Stimulated activated CD8-positive, alpha-beta memory T cell treated with anti-CD3 and anti-CD28 coated beads, Interleukin-7, amount 100 ng/mL, for 48 hours (primary cell): ENCODE results near the gene COA7.
A peak's percentile ranks its signal among the peaks of the same experiment; 100 is the strongest.
"Not testable (repeated sequence)": the region's sequence is repeated elsewhere in the genome, so short reads cannot be mapped to it uniquely, and the experiment has no call there.

Experiments
- DNase-seq, 2 donors: peaks; one replicate each; pipeline ENCODE4 v3.0.0-alpha.2; 2020; ENCODE audit warnings: low read depth in 1 of 2; ENCODE audit errors: extremely low read depth in 1 of 2

The COA7 gene

DNA sequence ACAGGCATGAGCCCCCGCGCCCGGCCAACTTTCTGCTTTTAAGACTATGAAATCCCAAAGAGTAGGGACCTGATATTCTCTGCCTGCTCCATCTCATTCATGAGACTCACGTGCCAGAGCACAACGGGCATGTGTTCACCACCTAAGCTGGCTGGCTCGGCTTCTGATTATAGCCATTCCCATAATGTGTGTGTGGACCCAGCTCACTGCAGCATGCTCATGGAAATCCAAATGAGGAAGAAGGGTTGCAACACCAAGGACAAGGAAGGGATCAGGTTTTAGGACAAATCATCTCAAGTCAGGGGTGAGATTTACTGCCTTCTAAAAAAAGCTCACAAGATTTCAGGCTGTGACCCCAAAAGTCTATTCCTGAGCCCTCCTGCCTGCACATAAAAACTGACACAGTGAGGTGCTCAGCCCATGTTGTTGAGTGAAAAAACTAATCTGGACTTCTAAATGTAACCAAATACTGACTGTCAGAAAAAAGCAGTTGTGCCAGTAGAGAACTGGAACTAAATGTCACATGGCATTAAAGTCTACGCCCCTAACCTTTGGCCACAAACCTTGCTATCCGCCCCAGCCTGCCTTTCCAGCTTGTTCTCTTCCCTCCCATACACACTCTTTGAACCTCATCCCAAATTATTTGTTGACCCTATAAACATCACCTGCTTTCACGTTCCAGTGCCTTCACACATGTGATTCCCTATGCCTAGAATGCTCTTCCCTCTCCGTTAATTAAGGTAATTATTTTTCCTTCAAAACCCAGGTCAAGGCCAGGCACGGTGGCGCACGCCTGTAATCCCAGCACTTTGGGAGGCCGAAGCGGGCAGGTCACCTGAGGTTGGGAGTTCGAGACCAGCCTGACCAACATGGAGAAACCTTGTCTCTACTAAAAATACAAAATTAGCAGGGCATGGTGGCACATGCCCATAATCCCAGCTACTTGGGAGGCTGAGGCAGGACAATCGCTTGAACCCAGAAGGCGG is 9.1 kb upstream of the COA7 start:
- no peak for DNase-seq

DNA sequence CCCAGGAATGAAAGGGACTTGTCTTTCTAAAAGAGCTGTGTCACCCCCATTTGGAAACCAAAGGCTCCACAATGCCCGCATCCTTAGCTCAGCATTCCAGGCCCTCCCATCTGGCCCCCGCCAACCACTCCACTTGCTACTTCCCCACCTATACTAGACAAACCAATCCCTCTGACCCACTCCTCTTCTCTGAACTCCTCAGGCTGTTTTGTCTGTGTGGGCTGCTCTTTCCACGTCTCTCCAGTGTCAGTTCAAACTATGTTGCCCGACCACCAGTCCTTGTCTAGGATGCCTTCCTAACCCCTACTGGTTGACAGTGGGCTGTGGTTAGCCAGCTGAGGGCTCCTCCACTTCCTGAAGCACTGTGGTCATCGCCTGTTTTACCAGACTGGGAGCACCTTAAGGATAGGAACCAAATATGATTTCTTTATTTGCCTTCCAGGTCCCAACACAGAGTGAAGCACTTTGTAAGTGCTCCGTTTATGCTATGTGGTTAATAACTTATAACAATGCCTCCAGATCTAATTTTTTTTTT is 8.1 kb upstream of the COA7 start:
- DNase-seq: no peak

DNA sequence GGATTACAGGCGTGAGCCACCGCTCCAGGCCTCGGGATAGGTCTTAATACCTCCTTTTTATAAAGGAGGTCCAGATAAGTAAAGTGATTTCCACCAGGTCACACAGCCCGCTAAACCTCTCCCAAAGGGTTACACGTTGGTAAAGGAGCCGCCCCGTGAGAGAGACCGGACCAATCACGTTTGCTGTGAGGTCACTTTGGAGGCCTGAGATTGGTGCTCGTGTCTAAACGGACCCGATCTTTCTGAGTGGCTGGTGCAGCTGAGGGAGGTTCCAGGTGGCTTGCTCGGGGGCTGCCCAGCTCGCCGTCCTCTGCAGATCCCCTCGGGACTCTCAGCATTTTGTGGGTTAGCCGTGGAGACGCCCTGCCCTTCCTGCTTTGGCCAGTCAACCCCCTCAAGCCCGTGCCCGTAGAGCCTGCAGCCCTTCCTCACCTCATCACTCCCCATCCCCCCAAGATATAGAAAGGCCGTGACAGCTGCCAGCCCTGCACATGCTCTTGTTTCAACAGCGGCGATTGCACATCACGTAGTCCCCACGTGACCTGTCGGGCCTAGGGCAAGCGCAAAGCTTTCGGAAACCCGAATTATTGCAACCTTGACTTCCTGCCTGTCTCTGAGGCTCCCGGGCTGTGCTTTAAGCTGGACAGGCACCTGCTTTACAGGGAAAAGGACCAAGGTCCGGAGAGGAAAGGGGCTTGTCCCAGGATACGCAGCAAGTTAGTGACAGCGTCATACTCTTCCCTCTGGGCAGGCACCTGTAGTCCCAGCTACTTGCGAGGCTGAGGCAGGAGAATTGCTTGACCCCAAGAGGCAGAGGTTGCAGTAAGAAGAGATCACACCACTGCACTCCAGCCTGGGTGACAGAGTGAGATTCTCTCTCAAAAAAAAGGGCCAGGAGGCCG is 5.0 kb upstream of the COA7 start:
- peak; percentile 59 to 87 for DNase-seq

DNA sequence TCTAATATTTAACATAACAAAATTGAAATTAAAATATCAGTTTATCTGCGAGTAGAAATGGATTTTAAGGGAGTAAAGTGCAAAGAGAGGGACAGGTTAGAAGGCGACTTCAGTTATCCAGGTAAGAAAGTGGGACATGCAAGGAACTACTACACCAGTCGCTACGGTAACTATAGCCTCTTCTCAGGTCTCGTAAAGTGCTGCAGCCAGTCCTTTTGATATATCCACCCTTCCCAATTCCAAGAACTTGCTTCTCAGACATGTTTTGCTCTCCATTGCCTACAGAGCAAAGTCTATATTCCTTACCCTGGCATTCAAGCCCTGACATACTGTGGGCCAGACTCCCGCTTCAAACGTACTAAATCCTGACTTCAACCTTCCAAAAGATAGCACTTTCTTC is 2.5 kb downstream of the COA7 start:
- DNase-seq: no peak

- DNase-seq: no peak
Measured at GRCh38 chr1:52693843-52694242, 4.3 kb downstream of the COA7 start.

DNA sequence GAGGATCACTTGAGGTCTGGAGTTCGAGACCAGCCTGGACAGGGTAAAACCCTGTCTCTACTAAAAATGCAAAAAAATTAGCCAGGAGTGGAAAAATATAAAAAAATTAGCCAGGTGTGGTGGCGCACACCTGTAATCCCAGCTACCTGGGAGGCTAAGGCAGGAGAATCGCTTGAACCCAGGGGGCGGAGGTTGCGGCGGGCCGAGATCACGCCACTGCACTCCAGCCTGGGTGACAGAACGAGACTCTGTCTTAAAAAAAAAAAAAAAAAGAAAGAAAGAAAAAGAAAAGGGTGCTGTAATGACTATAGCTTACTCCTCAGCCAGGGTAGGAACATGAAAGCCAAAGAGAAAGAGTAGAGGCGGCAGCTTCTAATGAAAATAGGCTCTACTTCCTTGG is 4.8 kb downstream of the COA7 start:
- DNase-seq: not testable (repeated sequence)

DNA sequence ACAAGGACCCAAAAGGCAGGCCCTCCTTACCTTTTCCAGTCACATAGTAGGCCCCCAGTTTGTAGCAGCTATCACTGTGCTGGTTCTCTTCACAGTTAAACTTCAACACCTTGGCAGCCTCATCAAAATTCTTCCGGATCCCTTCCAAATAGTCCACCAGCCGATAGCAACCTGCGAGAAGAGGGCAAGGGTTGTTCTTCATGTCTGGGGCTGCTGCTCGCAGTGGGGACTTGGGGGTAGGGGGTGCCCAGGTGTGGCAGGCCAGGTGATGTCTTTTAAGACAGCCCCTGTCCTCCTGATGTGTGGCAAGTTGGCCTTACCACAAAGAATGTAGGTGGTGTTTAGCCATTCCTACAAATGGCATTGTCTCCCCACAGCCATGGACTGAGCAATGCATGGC is 5.5 kb downstream of the COA7 start:
- DNase-seq: no peak

DNA sequence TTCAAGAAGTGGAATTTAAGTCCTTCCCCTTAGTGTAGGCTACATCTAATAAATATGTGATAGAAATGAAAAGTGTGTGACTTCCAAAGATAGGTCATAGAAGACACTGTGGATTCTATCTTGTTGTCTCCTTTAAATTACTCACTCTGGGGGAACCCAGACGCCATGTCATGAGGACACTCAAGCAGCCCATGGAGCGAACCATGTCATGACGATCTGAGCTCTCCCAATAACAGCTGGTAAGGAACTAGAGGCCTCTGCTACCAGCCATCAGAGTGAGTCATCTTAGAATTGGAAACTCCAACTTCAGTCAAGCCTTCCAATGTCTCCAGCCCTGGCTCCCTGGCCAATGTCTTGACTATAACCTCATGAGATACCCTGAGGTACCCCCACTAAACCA is 6.3 kb downstream of the COA7 start:
- no peak for DNase-seq

DNA sequence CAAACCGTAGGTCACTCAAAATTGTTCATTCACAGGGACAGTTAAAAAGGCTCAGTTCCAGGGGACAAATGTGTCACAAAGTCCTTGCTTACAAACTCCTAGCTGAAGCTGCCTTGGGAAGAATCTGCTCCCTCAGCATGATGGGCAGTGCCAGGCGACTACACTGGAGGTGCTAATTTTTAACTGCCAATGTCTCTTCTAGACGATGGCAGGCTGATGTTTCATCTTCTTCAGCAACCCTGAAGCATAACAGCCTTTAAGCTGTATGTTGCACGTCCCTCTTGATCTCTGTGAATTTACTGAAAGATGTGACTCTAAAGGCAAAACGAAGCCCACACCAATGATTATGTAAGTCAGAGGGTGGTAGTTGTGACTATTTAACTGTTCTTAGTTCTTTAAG is 11.3 kb downstream of the COA7 start:
- no peak for DNase-seq

- DNase-seq: peak in 1 of 2 donors; percentile 60
Measured at GRCh38 chr1:52686261-52686751, 11.8 kb downstream of the COA7 start.

GRCh38 chr1:52684545-52684944 is 13.6 kb downstream of the COA7 start:
- no peak for DNase-seq

- DNase-seq: no peak
Measured at GRCh38 chr1:52683367-52683940, 14.7 kb downstream of the COA7 start.

DNA sequence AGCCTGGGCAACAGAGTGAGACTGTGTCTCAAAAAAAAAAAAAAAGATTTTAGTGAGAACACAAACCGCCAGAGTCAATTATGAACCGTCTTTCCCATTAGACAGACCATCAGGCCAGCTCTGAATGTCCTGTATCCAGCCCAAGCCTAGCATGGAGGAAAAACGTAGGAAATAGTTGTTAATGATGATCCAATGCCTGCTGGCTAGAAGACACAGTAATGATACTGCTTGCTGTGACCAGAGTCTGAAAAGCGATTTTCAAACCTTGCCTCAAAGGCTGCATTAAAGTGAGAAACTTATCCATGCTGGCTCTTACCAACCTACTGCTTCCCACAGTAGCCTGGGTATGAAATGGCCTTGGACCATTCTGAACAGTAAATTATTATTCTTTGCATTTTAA is 17.0 kb downstream of the COA7 start:
- no peak for DNase-seq

- DNase-seq: no peak
Measured at GRCh38 chr1:52680353-52680752, 17.8 kb downstream of the COA7 start.

DNA sequence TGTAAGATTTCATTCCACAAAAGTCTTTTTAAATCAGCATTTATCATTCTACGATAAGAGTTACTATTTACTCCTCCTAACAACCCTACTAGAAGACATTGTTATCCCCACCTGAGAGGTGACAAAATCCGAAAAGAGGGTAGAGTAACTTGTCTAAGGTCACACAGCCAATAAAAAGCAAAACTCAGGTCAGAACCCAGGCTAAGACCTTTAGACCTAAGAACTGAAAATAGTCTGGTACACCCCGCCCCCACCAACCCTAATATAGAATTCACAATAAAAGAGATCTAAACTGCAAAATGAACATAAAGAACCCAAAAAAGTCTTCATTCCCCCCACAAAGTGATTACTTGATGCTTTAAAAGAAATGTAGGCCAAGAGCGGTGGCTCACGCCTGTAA is 18.6 kb downstream of the COA7 start:
- no peak for DNase-seq

GRCh38 chr1:52679048-52679447 is 19.1 kb downstream of the COA7 start:
- DNase-seq: no peak

DNA sequence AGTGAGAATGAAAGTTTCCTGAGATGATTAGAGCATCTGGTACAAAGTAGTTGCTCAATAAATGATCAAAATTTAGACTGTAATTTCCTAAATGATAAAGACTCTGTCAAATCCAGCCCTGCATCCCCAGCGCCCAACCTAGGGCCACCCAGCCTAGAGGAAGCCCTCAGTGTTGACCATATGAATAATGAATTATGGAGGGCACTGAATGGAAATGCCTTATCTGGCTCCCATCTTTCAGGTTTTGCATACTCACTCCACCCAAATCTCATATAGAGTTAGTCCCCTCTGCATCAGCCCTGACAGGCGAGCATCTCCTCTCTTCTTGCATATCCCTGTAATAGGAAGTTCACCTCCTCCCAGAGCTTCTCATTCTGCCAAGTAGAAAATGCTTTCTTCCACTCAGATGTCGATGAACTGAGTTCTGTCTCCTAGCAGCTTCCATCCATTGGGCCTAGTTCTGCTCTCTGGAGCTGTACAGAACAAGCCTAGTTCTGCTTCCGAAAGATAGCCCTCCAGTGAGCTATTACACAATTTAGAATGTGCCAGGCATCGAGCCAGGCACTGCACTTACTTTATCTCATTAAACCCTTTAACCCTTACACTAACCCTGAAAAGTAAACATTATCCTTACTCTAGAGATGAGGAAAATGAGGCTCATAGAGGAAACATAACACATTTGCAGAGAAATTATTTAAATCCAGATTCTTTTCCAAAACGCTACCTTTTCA is 20.9 kb downstream of the COA7 start:
- DNase-seq: no peak

DNA sequence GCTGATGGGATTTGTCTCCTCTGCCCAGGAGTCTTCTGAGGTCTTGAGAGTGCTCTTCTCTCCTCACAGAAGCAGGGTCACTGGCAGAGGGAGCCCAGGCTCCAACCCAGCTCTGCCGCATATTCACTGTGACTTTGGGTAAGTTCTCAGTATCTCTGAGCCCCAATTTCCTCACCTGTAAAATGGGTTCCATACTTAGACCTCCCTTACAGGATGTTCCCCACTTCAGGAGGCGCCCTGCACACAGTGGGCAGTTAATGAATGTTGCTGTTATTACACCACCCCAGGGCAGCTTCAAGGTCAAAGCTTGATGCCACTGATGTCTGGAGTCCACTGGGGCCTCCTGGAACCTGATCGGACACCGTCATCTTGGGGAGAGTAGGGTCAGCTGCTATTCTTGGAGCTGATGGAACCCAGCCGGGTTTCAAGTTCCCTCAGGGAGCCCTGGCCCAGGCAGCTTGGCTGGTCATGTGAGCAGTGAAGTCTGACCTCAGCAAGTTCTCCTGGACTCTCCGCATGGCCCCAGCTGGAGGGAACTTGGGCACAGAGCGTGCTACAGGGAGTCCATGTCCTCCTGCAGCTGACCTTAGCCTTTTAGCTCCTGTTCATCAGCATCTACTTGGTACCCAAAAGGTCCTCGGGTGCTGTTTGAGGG is 21.8 kb downstream of the COA7 start:
- DNase-seq: no peak

DNA sequence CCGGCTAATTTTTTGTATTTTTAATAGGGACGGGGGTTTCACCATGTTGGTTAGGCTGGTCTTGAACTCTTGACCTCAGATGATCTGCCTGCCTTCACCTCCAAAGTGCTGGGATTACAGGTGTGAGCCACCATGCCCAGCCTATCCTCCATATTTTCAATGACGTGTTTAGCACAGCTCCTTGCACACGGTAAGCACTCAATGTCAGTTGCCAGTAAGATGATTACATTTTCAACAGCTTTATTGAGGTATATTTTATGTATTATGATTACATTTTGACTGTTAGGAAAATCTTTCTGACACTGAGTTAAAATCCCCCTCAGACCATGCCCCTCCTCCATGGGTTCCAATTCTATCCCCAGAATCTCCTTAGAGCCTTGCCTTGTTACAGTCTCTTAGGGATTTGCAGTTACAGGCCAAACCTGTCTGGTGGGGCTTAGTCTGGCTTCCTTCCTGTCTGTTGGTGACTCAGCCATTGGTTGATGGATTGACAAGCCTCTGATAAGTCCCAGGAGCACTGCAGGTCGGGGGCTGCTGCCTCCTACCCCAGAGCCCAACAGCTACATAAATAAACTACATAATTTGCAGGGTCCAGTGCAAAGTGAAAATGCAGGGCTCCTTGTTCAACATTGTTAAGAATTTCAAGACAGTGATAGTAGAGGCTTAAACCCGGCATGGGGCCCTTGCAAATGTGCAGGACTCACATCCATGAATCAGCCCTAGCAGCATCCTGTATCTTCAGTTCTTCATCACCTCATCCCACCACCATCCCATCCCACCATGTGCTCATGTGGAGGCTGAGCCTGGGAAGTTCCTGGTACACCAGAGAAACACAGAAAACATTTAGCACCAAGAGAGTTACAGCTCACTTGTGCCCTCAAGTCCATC is 23.4 kb downstream of the COA7 start:
- DNase-seq: no peak
